Measurements from ENCODE around the gene SP2. TPM values are rescaled to one million over a fixed set of nuclear protein-coding genes. Genes with fewer than 3 reads are reported as not detected.

The SP2 gene
- total and polyA plus RNA-seq, 2 of the 13 experiments (the other 11 are each of a cell fraction or from before 2014, with no cell fraction given): 1.4 to 4.8 TPM

- TF ChIP-seq ZNF280B (CRISPR knock-in tag; IDR thresholded peaks at IDR 0.05; ENCODE audit: borderline replicate concordance): no peak
These were observed 48.5 kb upstream of the SP2 start (continued) for GRCh38 chr17:47847341-47848197.

- no peaks in the 10 kb centered on the region for H3K9me3 ChIP-seq (ENCODE audit: low read length)
- CTCF ChIA-PET (ENCODE audit: low intra/inter-chr PET ratio, low total read pairs): no interaction called here
- no peak overlapping the region for H3K27ac ChIP-seq (ENCODE audit: extremely low read length, insufficient read depth, low read length)
- 65% methylated on average over 23 of the region's 23 CpGs for WGBS (ENCODE audit: low lambda C conversion rate)
- peaks cover 12 to 45% of the 10 kb centered on the region in 2 experiments for H3K27me3 ChIP-seq (ENCODE audit: control insufficient read depth in 1 of 2, insufficient read depth in 2 of 2, low read length in 2 of 2)
- TF ChIP-seq ZNF558 (CRISPR knock-in tag; IDR thresholded peaks at IDR 0.05; ENCODE audit: borderline replicate concordance) (no peak), ZNF564 (CRISPR knock-in tag; IDR thresholded peaks at IDR 0.05) (no peak), ZNF782 (CRISPR knock-in tag; IDR thresholded peaks at IDR 0.05; ENCODE audit: borderline replicate concordance) (no peak), ZSCAN29 (CRISPR knock-in tag; conservative IDR thresholded peaks at IDR 0.05) (no peak), REPIN1 (CRISPR knock-in tag; IDR thresholded peaks at IDR 0.05; ENCODE audit: borderline replicate concordance, low read depth) (no peak)
- in situ Hi-C loops (cut with HindIII; ENCODE audit: extremely low pct_ligation_motif_present, low pct_unique_long_range_greater_than_20kb) (no loop called here), intact Hi-C loops (cut with micrococcal nuclease; ENCODE audit: unreplicated experiment) (no loop called here)
- H3K4me1 ChIP-seq (ENCODE audit: insufficient read depth, low read length): peaks cover 29% of the 10 kb centered on the region
- FAIRE-seq (no peak), DNase-seq (ENCODE audit: low spot score) (no peak), ATAC-seq (no peak)
- no peaks in the 10 kb centered on the region for H3K79me2 ChIP-seq (ENCODE audit: insufficient read depth, low read length)
- H3K4me2 ChIP-seq (ENCODE audit: low read depth, low read length): no peak overlapping the region
- no peaks in the 10 kb centered on the region for H4K20me1 ChIP-seq (ENCODE audit: insufficient read depth, low read length)
- no TSS peak for BruUV-seq (replicated peaks)
- POLR2A ChIA-PET: interaction anchor here (1.0 kb wide), 1 partner anchor 48 kb away, joined by 3 read pairs; the partner anchor contains the start of gene SP2
- no peaks in the 10 kb centered on the region for H3K36me3 ChIP-seq (replicated peaks in 1 of 2; ENCODE audit: control insufficient read depth in 1 of 2, insufficient read depth in 2 of 2, low read length in 2 of 2)
- no peak overlapping the region for H3K9ac ChIP-seq (ENCODE audit: insufficient read depth, low read depth, low read length)
- no peak overlapping the region for H3K4me3 ChIP-seq (replicated peaks in 1 of 3; ENCODE audit: insufficient read depth in 1 of 3, low read depth in 2 of 3, low read length in 3 of 3)
- H2AFZ ChIP-seq (ENCODE audit: low read length): no peak overlapping the region
These were observed 47.9 kb upstream of the SP2 start for GRCh38 chr17:47848198-47848513.

Data from HepG2 (cell line).